NCI-H2227 (cell line): Measurements from ENCODE around the gene OTOA.
"Not testable (repeated sequence)": the region's sequence is repeated elsewhere in the genome, so short reads cannot be mapped to it uniquely, and the experiment has no call there.

Source experiments
- DNase-seq: peaks from one replicate; lab custom pipeline; 2025; ENCODE audit not compliant: unreplicated experiment; lab: John Stamatoyannopoulos, UW

Gene OTOA

DNA sequence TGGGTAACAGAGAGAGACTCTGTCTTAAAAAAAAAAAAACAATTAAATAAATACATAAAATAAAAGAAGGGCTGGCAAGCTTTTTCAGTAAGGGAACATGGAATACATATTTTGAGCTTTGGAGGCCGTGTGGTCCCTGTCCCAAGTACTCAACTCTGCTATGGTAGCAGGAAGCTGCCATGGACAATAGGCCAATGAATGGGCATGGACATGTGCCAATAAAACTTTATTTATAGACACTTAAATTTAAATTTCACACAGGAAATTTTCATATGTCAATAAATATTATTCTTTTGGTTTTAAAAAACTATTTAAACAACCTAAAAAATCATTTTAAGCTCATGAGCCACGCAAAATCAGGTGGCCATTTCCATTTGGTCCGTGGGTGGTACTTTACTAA lies 3.8 kb downstream of the OTOA start:
- no peak for DNase-seq

GRCh38 chr16:21673469-21673868 lies 9.7 kb downstream of the OTOA start:
- DNase-seq, result no peak

DNA sequence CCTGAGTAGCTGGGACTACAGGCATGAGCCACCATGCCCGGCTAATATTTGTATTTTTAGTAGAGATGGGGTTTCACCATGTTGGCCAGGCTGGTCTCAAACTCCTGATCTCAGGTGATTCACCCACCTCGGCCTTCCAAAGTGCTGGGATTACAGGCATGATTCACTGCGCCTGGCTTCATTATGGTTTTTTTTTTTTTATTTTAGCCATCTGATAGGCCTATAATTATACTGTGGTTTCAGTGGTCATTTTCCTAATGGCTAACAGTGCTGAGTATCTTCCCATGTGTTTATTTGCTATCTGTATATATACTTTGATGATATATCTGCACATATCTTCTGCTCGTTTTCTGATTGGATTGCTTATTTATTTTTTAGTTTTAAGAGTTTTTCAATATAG lies 10.7 kb downstream of the OTOA start:
- DNase-seq, result not testable (repeated sequence)

GRCh38 chr16:21680714-21681113 lies 16.9 kb downstream of the OTOA start:
- DNase-seq, result not testable (repeated sequence)

GRCh38 chr16:21683184-21683583 lies 19.4 kb downstream of the OTOA start:
- no peak for DNase-seq

GRCh38 chr16:21684199-21684598 lies 20.4 kb downstream of the OTOA start:
- no peak for DNase-seq

DNA sequence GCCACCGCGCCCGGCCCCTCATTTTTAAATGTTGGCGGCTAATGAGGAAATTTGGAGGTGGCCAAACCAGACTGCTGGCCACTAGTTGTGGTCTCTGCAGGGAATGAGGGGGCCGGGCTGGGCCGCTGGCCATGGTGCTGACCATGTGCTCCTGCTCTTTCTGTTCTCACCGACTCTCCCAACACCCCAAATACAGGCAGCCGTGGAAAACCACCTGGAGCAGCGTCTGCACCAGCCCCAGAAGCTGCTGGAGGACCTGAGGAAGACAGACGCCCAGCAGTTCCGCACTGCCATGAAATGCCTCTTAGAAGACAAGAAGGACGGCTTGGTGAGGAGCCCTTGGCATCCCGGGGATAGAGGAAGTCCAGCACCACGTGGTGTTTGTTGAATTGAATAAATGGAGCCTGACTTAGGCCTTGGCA lies 21.3 kb downstream of the OTOA start:
- no peak for DNase-seq

- no peak for DNase-seq
Measured at GRCh38 chr16:21689107-21689506, 25.3 kb downstream of the OTOA start.

DNA sequence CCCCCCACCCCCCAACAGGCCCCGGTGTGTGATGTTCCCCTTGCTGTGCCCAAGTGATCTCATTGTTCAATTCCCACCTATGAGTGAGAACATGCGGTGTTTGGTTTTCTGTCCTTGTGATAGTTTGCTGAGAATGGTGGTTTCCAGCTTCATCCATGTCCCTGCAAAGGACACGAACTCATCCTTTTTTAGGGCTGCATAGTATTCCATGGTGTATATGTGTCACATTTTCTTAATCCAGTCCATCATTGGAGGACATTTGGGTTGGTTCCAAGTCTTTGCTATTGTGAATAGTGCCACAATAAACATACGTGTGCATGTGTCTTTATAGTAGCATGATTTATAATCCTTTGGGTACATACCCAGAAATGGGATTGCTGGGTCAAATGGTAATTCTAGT lies 27.2 kb downstream of the OTOA start:
- DNase-seq, result not testable (repeated sequence)

- DNase-seq, result no peak
Measured at GRCh38 chr16:21694609-21695008, 30.8 kb downstream of the OTOA start.

DNA sequence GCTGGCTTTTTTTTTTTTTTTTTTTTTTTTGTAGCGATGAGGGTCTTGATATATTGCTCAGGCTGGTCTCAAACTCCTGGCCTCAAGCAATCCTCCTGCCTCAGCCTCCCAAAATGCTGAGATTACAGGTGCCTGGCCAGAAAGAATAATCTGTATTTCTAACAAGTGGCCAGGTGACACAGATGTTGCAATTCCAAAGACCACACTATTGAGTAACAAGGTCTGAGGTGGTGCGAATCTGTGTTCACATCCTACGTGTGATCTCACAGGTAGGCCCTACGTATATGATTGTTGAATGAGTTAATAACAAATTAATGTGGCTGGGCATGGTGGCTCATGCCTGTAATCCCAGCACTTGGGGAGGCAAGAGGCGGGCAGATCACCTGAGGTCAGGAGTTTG lies 33.3 kb downstream of the OTOA start:
- no peak for DNase-seq

GRCh38 chr16:21698169-21699032 lies 34.6 kb downstream of the OTOA start:
- peak; percentile 38 for DNase-seq

- no peak for DNase-seq
Measured at GRCh38 chr16:21701271-21701670, 37.5 kb downstream of the OTOA start.

DNA sequence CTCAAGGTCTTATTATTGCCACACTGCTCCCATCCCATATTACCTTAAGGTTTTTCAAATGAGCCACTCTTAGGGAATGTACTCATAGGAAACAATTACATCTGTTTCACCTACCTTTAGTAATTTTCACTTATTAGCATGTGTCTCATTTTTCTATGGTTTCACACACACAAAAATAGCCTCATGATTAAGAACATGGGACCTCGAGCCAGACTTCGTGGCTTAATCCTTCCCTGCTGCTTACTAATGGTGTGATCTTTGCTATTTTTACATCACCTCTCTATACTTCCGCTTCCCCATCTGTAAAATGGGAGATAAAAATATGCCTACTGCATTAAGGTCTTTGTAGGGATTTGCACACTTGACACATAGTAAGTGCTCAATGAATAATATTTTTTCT lies 38.5 kb downstream of the OTOA start:
- no peak for DNase-seq

DNA sequence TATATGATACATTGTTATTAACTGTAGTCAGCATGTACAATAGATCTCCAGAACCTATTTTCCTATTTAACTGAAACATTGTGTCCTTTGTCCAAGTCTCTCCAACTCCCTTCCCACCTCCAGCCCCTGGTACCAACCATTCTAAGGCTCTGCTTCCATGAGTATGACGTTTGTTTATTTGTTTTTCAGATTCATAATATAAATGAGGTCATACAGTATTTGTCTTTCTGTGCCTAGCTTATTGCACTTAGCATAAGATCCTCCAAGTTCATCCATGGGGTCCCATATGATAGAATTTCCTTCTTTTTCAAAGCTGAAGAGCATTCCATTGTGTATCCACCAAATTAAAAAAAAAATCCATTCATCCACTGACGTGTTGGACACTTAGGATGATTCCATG lies 39.4 kb downstream of the OTOA start:
- DNase-seq, result no peak

DNA sequence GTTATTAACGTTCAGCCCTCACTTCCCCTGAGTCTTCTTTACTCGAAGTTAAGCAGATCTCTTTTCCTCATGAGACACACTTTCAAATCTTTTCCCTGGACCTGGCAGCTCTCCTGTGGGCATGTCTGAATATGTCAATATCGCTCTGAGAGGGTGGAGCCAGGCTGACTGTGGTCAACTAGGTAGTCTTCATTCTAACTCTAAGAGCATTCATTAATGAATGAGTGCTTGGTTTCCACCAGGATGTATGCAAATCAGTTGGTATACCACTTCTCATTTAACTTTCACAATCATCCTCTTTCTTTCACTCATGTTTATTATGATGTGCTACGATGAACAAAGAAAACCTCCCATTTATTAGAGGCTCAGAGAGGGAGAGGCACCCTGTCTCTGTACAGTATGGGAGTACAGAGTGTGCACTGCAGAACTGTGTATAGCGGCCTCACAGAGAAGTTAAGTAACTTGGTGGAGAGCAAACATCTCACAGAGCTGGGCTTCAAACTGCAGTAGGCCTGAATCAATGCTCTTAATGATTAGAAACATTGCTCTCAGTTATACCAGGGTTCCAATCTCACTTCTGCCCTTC lies 39.9 kb downstream of the OTOA start:
- no peak for DNase-seq

- no peak for DNase-seq
Measured at GRCh38 chr16:21704266-21704665, 40.5 kb downstream of the OTOA start.

- no peak for DNase-seq
Measured at GRCh38 chr16:21704733-21705132, 41.0 kb downstream of the OTOA start.

DNA sequence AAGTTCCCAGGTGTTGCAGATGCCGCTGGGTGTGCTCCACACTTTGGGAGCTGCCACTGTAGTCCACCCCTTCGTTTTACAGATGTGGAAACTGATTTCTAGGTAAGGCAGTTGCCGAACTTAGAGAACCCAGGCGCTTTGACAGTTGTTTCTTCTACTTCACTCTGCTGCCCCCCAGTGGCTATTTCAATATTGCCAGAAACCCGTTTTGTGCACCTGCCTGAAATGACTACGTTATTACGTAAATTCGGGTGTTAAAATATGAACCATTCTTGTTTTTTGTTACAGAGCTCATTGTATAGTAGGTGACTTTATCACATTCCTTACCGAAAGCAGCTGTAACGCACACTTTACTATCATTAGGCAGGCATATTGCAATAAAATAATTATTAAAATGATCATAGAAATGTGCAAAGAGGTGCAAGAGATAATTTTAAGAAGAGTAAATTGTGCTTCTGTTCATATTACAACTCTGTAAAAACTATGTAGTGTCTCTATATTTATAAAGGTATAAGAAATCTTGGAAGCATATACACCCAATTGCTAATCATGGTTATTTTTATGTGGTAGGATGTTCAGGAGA lies 44.9 kb downstream of the OTOA start:
- peak; percentile 84 for DNase-seq

DNA sequence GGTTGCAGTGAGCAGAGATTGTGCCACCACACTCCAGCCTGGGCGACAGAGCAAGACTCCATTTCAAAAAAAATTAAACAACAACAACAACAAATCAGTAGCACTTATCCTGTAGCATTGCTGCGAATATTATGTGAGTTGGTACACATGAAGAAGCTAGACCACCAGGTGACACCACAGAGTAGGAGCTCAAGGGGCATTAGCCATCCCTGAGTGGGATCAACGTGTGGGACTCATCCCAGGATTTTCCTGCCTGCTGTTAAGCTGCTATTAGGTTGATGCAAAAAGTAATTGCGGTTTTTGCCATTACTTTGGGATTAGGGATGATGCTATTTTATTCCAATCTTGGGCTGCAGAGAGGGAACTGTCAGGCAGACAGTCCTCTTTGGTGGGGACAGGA lies 47.2 kb downstream of the OTOA start:
- no peak for DNase-seq

GRCh38 chr16:21713549-21714368 lies 50.0 kb downstream of the OTOA start:
- DNase-seq, result no peak

DNA sequence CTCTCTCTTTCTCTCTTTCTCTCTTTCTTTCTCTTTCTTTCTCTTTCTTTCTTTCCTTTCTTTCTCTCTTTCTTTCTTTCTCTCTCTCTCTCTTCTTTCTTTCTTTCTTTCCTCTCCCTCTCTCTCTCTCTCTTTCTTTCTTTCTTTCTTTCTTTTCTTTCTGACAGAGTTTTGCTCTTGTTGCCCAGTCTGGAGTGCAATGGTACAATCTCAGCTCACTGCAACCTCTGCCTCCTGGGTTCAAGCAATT lies 50.5 kb downstream of the OTOA start:
- not testable (repeated sequence) for DNase-seq
